GM23338 (cell line): ENCODE measurements around the gene ZNF318. TPM values are rescaled to one million over a fixed set of nuclear protein-coding genes. Genes with fewer than 3 reads are reported as not detected.

Experiments used
- ATAC-seq: fragments of 200-7000 bp; cut with Tn5 transposase; 3 replicates; pipeline ENCODE4 v1.9.1; 2020
- DNase-seq: peaks from one replicate; pipeline ENCODE4 v3.0.0-alpha.2; 2015; ENCODE audit warnings: low spot score
- H2AFZ ChIP-seq: fragments of 200-600 bp; sonication (generic); 2 replicates; pipeline ENCODE4 v1.8.0; 2016; ENCODE audit warnings: antibody characterized with exemption, mild to moderate bottlenecking, moderate library complexity
- H3F3A ChIP-seq: fragments of 200-600 bp; sonication (generic); replicated peaks from 2 replicates; pipeline ENCODE4 v1.8.0; 2017; ENCODE audit warnings: antibody characterized with exemption, mixed run types, low read depth
- H3K27ac ChIP-seq: fragments of 200-600 bp; sonication (generic); 2 replicates; pipeline ENCODE4 v1.6.1; 2016; ENCODE audit warnings: low read depth
- H3K27me3 ChIP-seq: fragments of 200-600 bp; sonication (generic); 2 replicates; pipeline ENCODE4 v1.8.0; 2016; ENCODE audit warnings: mild to moderate bottlenecking, mixed run types, moderate library complexity; ENCODE audit not compliant: insufficient read depth
- H3K36me3 ChIP-seq: fragments of 200-600 bp; sonication (generic); 2 replicates; pipeline ENCODE4 v1.8.0; 2016; ENCODE audit warnings: mild to moderate bottlenecking; ENCODE audit not compliant: insufficient read depth
- H3K4me1 ChIP-seq: fragments of 200-600 bp; sonication (generic); 2 replicates; pipeline ENCODE4 v1.8.0; 2016; ENCODE audit warnings: mild to moderate bottlenecking, moderate library complexity; ENCODE audit not compliant: insufficient read depth
- H3K4me2 ChIP-seq: fragments of 200-600 bp; sonication (generic); 2 replicates; pipeline ENCODE4 v1.7.1; 2017; ENCODE audit warnings: mixed run types
- H3K4me3 ChIP-seq: fragments of 200-600 bp; sonication (generic); 2 replicates; pipeline ENCODE4 v1.6.1; 2016; ENCODE audit warnings: mixed run types
- H3K79me2 ChIP-seq: fragments of 200-600 bp; sonication (generic); replicated peaks from 2 replicates; pipeline ENCODE4 v1.8.0; 2017; ENCODE audit warnings: mild to moderate bottlenecking; ENCODE audit not compliant: insufficient read depth
- H3K9me2 ChIP-seq: fragments of 200-600 bp; sonication (generic); 2 replicates; pipeline ENCODE4 v1.8.0; 2017; ENCODE audit not compliant: insufficient read depth
- H4K20me1 ChIP-seq: fragments of 200-600 bp; sonication (generic); replicated peaks from 2 replicates; pipeline ENCODE4 v1.8.0; 2017; ENCODE audit warnings: mild to moderate bottlenecking; ENCODE audit not compliant: insufficient read depth
- H3K27ac Mint-ChIP-seq: 2 replicates; pipeline ENCODE4 v1.8.0; 2020; ENCODE audit warnings: inconsistent platforms, mild to moderate bottlenecking, moderate library complexity, mixed read lengths
- H3K27me3 Mint-ChIP-seq: 3 replicates; pipeline ENCODE4 v1.8.0; 2022; ENCODE audit warnings: low read depth, mild to moderate bottlenecking, moderate library complexity, mixed read lengths, inconsistent platforms; ENCODE audit not compliant: insufficient read depth, poor library complexity
- H3K36me3 Mint-ChIP-seq: 3 replicates; pipeline ENCODE4 v1.8.0; 2021; ENCODE audit warnings: low read depth, mild to moderate bottlenecking, inconsistent platforms, moderate library complexity, mixed read lengths
- H3K4me1 Mint-ChIP-seq: 3 replicates; pipeline ENCODE4 v1.8.0; 2020; ENCODE audit warnings: mild to moderate bottlenecking, inconsistent platforms, mixed read lengths
- H3K4me3 Mint-ChIP-seq: 3 replicates; pipeline ENCODE4 v1.8.0; 2021; ENCODE audit warnings: moderate library complexity, mild to moderate bottlenecking, inconsistent platforms, mixed read lengths
- H3K9me3 Mint-ChIP-seq: 3 replicates; pipeline ENCODE4 v1.8.0; 2020; ENCODE audit warnings: moderate library complexity, mild to moderate bottlenecking, inconsistent platforms, mixed read lengths
- CREB1 ChIP-seq: fragments of 250-450 bp; sonication (Bioruptor Pico); IDR thresholded peaks from 2 replicates; pipeline ENCODE4 v1.5.0; 2020; ENCODE audit warnings: low read depth, mild to moderate bottlenecking, moderate library complexity
- EZH2 ChIP-seq: fragments of 200-600 bp; sonication (generic); IDR thresholded peaks from one replicate; pipeline ENCODE4 v1.8.0; 2017; ENCODE audit warnings: antibody characterized with exemption, mild to moderate bottlenecking, low read depth; ENCODE audit not compliant: unreplicated experiment
- EZH2phosphoT487 ChIP-seq: fragments of 200-600 bp; sonication (generic); IDR thresholded peaks from one replicate; pipeline ENCODE4 v1.8.1; 2018; ENCODE audit warnings: antibody characterized with exemption; ENCODE audit not compliant: unreplicated experiment
- JUNB ChIP-seq: IDR thresholded peaks from one replicate; pipeline ENCODE4 v1.6.1; 2016; ENCODE audit warnings: antibody characterized with exemption; ENCODE audit not compliant: unreplicated experiment
- NANOG ChIP-seq: IDR thresholded peaks from 2 replicates; pipeline ENCODE4 v1.6.1; 2016; ENCODE audit warnings: antibody characterized with exemption, borderline replicate concordance
- POLR2AphosphoS5 ChIP-seq: IDR thresholded peaks from 2 replicates; pipeline ENCODE4 v1.6.1; 2016; ENCODE audit warnings: antibody characterized with exemption, low read depth
- STAT1 ChIP-seq: IDR thresholded peaks from one replicate; pipeline ENCODE4 v1.6.1; 2016; ENCODE audit warnings: antibody characterized with exemption; ENCODE audit not compliant: unreplicated experiment
- ZNF114 ChIP-seq: fragments of 250-450 bp; sonication (Bioruptor Pico); IDR thresholded peaks from 2 replicates; pipeline ENCODE4 v1.5.0; 2020; ENCODE audit warnings: mild to moderate bottlenecking, moderate library complexity
- ZNF331 ChIP-seq: fragments of 250-450 bp; sonication (Bioruptor Pico); IDR thresholded peaks from 2 replicates; pipeline ENCODE4 v1.5.0; 2020; ENCODE audit warnings: low read depth, mild to moderate bottlenecking, moderate library complexity
- polyA plus RNA-seq: library from polyadenylated mRNA; unstranded; fragments of >200 nt; fragmentation: Nextera tagmentation; extraction: Ambion mirVana; gene quantifications from 2 replicates; pipeline ENCODE4 v1.2.1, GENCODE V29; 2016
- total RNA-seq: library from RNA; depleted of rRNA; stranded (reverse); fragments of >200 nt; shearing (Covaris generic); gene quantifications from 2 replicates; pipeline ENCODE4 v1.2.3, GENCODE V29; 2014
- TF ChIP-seq, protein P1 (sequence below): IDR thresholded peaks from 2 replicates; pipeline ENCODE4 v1.6.1; 2016; ENCODE audit warnings: antibody characterized with exemption
- TF ChIP-seq, protein P2 (sequence below): fragments of 250-450 bp; sonication (Bioruptor Pico); IDR thresholded peaks from 2 replicates; pipeline ENCODE4 v1.5.0; 2020; ENCODE audit warnings: mild to moderate bottlenecking, moderate library complexity
- TF ChIP-seq, protein P3 (sequence below), 2 experiments: fragments of 200-600 bp in 1 of 2; sonication (generic) in 1 of 2; conservative IDR thresholded peaks; 2 replicates each; pipeline versions ENCODE4 v1.5.1 to v1.6.1; 2016 to 2017; ENCODE audit warnings: antibody characterized with exemption in 2 of 2, low read depth in 2 of 2, mild to moderate bottlenecking in 2 of 2, moderate library complexity in 1 of 2
- TF ChIP-seq, protein P4 (sequence below): IDR thresholded peaks from one replicate; pipeline ENCODE4 v1.6.1; 2018; ENCODE audit warnings: antibody characterized with exemption; ENCODE audit not compliant: unreplicated experiment

The ZNF318 gene
- total and polyA plus RNA-seq, 2 experiments from 2014 or later = 8.7 to 19.5 TPM

DNA sequence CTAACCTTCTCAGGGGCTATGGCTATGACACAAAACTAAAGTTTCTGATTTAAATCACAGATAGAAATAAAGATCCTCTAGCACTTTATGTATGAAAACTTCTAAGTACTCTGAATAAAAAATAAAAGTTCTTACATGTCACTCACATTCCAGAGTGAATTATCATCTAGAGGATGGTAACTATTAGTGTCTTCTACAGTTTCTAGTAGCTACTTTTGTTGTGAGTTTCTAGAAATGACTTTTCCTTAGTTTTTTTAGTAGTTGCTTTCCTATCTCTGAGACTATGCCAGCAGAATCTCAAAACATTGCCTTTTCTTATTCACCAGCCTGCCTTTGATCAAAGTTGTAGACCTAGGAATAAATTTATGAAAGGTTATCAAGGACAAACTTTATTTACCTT, 10.1 kb downstream of the ZNF318 start:
- Histone ChIP-seq H3K4me3 (no peak overlapping the region), H3K79me2 (no peaks in the 10 kb centered on the region), H3F3A (0 out of 2 replicates have a peak, but pooled peaks cover 4% of the 10 kb centered on the region), H4K20me1 (no peaks in the 10 kb centered on the region), H3K4me2 (no peak overlapping the region), H3K9me2 (peaks cover 6% of the 10 kb centered on the region; the same call in 1 of the 2 replicates), H3K27ac (no peak overlapping the region), H2AFZ (no peak overlapping the region), H3K4me1 (peaks cover 6% of the 10 kb centered on the region; the same call in 1 of the 2 replicates), H3K27me3 (no peaks in the 10 kb centered on the region), H3K36me3 (peaks cover 6% of the 10 kb centered on the region; the same call in 1 of the 2 replicates)
- Mint-ChIP-seq H3K4me1 (peaks cover 20% of the 10 kb centered on the region), H3K27me3 (no peaks in the 10 kb centered on the region), H3K4me3 (no peak overlapping the region), H3K9me3 (no peaks in the 10 kb centered on the region), H3K36me3 (peaks cover 32% of the 10 kb centered on the region), H3K27ac (no peak overlapping the region)
- TF ChIP-seq STAT1 (no peak), EZH2phosphoT487 (no peak), EZH2 (no peak), JUNB (no peak), ZNF114 (CRISPR knock-in tag) (no peak), POLR2AphosphoS5 (no peak), ZNF331 (CRISPR knock-in tag) (no peak), NANOG (no peak), CREB1 (CRISPR knock-in tag) (no peak)
- TF ChIP-seq, protein P1, sequence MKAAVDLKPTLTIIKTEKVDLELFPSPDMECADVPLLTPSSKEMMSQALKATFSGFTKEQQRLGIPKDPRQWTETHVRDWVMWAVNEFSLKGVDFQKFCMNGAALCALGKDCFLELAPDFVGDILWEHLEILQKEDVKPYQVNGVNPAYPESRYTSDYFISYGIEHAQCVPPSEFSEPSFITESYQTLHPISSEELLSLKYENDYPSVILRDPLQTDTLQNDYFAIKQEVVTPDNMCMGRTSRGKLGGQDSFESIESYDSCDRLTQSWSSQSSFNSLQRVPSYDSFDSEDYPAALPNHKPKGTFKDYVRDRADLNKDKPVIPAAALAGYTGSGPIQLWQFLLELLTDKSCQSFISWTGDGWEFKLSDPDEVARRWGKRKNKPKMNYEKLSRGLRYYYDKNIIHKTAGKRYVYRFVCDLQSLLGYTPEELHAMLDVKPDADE = no peak
- TF ChIP-seq, protein P2, sequence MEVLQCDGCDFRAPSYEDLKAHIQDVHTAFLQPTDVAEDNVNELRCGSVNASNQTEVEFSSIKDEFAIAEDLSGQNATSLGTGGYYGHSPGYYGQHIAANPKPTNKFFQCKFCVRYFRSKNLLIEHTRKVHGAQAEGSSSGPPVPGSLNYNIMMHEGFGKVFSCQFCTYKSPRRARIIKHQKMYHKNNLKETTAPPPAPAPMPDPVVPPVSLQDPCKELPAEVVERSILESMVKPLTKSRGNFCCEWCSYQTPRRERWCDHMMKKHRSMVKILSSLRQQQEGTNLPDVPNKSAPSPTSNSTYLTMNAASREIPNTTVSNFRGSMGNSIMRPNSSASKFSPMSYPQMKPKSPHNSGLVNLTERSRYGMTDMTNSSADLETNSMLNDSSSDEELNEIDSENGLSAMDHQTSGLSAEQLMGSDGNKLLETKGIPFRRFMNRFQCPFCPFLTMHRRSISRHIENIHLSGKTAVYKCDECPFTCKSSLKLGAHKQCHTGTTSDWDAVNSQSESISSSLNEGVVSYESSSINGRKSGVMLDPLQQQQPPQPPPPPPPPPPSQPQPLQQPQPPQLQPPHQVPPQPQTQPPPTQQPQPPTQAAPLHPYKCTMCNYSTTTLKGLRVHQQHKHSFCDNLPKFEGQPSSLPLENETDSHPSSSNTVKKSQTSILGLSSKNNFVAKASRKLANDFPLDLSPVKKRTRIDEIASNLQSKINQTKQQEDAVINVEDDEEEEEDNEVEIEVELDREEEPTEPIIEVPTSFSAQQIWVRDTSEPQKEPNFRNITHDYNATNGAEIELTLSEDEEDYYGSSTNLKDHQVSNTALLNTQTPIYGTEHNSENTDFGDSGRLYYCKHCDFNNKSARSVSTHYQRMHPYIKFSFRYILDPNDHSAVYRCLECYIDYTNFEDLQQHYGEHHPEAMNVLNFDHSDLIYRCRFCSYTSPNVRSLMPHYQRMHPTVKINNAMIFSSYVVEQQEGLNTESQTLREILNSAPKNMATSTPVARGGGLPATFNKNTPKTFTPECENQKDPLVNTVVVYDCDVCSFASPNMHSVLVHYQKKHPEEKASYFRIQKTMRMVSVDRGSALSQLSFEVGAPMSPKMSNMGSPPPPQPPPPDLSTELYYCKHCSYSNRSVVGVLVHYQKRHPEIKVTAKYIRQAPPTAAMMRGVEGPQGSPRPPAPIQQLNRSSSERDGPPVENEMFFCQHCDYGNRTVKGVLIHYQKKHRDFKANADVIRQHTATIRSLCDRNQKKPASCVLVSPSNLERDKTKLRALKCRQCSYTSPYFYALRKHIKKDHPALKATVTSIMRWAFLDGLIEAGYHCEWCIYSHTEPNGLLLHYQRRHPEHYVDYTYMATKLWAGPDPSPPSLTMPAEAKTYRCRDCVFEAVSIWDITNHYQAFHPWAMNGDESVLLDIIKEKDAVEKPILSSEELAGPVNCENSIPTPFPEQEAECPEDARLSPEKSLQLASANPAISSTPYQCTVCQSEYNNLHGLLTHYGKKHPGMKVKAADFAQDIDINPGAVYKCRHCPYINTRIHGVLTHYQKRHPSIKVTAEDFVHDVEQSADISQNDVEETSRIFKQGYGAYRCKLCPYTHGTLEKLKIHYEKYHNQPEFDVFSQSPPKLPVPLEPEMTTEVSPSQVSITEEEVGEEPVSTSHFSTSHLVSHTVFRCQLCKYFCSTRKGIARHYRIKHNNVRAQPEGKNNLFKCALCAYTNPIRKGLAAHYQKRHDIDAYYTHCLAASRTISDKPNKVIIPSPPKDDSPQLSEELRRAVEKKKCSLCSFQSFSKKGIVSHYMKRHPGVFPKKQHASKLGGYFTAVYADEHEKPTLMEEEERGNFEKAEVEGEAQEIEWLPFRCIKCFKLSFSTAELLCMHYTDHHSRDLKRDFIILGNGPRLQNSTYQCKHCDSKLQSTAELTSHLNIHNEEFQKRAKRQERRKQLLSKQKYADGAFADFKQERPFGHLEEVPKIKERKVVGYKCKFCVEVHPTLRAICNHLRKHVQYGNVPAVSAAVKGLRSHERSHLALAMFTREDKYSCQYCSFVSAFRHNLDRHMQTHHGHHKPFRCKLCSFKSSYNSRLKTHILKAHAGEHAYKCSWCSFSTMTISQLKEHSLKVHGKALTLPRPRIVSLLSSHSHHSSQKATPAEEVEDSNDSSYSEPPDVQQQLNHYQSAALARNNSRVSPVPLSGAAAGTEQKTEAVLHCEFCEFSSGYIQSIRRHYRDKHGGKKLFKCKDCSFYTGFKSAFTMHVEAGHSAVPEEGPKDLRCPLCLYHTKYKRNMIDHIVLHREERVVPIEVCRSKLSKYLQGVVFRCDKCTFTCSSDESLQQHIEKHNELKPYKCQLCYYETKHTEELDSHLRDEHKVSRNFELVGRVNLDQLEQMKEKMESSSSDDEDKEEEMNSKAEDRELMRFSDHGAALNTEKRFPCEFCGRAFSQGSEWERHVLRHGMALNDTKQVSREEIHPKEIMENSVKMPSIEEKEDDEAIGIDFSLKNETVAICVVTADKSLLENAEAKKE (CRISPR knock-in tag) = no peak
- TF ChIP-seq, protein P3, sequence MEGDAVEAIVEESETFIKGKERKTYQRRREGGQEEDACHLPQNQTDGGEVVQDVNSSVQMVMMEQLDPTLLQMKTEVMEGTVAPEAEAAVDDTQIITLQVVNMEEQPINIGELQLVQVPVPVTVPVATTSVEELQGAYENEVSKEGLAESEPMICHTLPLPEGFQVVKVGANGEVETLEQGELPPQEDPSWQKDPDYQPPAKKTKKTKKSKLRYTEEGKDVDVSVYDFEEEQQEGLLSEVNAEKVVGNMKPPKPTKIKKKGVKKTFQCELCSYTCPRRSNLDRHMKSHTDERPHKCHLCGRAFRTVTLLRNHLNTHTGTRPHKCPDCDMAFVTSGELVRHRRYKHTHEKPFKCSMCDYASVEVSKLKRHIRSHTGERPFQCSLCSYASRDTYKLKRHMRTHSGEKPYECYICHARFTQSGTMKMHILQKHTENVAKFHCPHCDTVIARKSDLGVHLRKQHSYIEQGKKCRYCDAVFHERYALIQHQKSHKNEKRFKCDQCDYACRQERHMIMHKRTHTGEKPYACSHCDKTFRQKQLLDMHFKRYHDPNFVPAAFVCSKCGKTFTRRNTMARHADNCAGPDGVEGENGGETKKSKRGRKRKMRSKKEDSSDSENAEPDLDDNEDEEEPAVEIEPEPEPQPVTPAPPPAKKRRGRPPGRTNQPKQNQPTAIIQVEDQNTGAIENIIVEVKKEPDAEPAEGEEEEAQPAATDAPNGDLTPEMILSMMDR (conservative IDR thresholded peaks at IDR 0.05; ENCODE audit: low read depth in 2 of 2) = no peak
- TF ChIP-seq, protein P4, sequence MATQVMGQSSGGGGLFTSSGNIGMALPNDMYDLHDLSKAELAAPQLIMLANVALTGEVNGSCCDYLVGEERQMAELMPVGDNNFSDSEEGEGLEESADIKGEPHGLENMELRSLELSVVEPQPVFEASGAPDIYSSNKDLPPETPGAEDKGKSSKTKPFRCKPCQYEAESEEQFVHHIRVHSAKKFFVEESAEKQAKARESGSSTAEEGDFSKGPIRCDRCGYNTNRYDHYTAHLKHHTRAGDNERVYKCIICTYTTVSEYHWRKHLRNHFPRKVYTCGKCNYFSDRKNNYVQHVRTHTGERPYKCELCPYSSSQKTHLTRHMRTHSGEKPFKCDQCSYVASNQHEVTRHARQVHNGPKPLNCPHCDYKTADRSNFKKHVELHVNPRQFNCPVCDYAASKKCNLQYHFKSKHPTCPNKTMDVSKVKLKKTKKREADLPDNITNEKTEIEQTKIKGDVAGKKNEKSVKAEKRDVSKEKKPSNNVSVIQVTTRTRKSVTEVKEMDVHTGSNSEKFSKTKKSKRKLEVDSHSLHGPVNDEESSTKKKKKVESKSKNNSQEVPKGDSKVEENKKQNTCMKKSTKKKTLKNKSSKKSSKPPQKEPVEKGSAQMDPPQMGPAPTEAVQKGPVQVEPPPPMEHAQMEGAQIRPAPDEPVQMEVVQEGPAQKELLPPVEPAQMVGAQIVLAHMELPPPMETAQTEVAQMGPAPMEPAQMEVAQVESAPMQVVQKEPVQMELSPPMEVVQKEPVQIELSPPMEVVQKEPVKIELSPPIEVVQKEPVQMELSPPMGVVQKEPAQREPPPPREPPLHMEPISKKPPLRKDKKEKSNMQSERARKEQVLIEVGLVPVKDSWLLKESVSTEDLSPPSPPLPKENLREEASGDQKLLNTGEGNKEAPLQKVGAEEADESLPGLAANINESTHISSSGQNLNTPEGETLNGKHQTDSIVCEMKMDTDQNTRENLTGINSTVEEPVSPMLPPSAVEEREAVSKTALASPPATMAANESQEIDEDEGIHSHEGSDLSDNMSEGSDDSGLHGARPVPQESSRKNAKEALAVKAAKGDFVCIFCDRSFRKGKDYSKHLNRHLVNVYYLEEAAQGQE = no peak
- no peak for ATAC-seq
- DNase-seq = no peak
